NCI-H69 (cell line): Measurements from ENCODE around the gene B3GNT5.

Experiments
- DNase-seq: peaks from one replicate; lab custom pipeline; 2025; lab: John Stamatoyannopoulos, UW

B3GNT5 gene

GRCh38 chr3:183265157-183265642, 12.1 kb downstream of the B3GNT5 start:
- DNase-seq: peak; percentile 93

DNA sequence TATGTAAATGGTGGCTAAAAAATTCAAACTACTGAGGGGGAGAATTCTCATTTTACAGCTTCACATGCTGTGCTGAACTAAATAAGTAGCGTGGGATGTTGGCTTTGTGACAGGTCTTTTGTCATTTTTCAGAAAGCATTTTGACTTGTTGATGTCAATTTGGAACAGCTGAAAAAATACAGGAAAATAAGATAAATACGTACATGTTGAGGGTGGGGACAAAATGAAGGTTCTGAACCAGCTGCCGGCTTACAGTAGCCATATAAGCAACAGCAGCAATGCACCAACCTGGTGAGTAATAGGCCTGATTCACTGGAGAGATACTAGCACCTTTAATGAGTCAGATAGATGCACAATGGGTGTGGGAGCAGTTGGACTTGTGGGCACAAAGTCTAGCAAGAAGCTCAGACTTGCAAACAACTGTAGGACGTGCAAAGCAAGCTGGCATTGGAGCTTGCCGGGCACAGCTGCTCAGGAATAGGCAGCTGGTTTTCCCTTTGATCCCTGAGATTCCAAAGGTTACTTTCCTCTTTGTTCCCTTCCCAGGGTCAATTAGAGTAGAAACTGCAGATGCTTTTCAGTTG, 12.9 kb downstream of the B3GNT5 start:
- peak; percentile 86 for DNase-seq

- DNase-seq: no peak
Measured at GRCh38 chr3:183266454-183266853, 13.4 kb downstream of the B3GNT5 start.

DNA sequence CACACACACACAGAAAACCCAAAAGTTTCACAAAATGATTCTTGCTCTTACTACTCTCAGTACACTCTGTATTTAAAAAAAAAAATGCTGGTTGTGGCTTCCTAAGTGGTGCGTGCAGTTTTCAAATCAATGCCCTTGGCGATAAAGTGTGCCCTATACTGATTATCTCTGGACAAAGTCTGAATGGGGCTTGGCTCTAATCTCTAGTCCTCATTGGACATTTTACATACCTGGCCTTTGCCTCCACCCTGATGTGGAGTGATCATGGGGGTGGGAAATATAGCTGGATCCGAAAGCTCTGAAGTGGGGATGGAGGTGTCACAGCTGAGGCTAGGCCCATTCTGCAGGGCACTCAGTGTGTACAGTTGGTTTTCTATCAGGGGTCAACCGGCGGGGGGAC, 14.1 kb downstream of the B3GNT5 start:
- no peak for DNase-seq

GRCh38 chr3:183268366-183268765, 15.3 kb downstream of the B3GNT5 start:
- DNase-seq: no peak

- no peak for DNase-seq
Measured at GRCh38 chr3:183269345-183269744, 16.3 kb downstream of the B3GNT5 start.

GRCh38 chr3:183270344-183270743, 17.3 kb downstream of the B3GNT5 start:
- DNase-seq: no peak

DNA sequence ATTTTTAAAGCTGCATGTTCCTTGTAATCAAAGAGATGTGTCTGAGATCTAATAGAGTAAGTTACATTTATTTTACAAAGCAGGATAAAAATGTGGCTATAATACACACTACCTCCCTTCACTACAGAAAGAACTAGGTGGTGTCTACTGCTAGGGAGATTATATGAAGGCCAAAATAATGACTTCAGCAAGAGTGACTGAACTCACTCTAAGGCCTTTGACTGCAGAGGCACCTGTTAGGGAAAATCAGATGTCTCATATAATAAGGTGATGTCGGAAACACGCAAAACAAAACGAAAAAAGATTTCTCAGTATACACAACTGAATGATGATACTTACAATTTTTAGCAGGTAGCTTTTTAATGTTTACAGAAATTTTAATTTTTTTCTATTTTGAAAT, 19.1 kb downstream of the B3GNT5 start:
- no peak for DNase-seq

- DNase-seq: no peak
Measured at GRCh38 chr3:183272791-183273190, 19.7 kb downstream of the B3GNT5 start.

DNA sequence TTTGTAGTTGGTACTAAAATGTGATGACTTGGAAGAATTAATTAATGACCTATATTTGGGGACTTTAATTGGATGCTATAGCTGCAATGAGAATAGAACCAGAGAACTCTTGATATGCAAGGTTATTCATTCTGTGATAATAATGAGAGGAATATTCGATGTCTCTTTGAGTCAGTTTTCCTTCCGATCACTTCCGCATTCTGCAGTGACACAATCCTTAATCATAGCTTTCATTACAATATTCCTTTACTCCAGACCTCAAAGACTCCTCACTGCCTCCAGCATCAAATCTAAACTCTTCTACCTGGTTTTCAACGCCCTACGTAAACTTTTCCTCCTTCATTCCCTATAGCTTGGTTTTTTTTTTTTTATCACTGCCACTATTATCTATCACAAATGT, 21.6 kb downstream of the B3GNT5 start:
- DNase-seq: no peak

- peak; percentile 71 for DNase-seq
Measured at GRCh38 chr3:183275418-183275817, 22.4 kb downstream of the B3GNT5 start.

- DNase-seq: no peak
Measured at GRCh38 chr3:183275937-183276336, 22.9 kb downstream of the B3GNT5 start.

DNA sequence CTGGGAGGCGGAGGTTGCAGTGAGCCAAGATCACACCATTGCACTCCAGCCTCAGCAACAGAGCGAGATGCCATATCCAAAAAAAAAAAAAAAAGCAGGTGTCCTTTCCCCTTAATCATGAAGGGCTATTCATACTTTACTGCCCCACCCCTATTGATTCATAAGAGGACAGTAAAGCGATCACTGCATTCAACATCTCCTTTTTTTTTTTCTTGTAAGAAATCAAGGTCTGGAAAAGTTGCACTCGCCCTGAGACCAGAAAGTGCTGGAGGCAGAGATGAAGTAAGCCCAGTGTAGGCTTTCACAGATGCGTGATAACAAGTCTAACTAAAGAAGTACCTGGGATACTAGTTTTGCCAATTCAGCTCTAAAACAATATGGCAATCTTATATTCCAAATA, 24.2 kb downstream of the B3GNT5 start:
- DNase-seq: no peak

DNA sequence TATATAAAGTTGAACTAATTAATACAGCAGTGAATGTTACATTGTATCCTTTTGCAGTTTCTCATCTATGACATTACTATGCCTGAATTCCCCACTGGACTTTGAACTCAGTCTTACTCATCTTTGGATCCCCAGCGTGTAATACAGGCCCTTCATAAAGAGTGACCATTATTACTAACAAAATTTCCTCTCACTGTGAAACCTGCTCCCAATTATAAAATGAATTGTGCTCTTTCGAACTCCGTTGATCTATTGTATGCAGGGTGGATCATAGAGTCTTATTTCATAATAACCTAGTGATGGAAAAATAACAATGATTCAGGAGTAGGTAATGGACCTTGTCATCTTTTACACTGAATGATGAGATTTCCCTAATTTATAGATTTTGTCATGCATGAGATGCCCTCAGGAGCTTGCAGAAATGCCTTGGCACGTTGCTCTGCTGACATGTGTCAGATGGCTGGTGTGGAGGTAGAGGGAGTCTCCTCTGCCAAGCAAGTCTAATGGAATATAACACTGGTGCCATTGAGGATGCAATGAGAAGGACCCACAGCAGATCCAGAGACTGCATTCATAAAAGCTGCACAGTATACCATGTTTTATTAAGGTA, 25.5 kb downstream of the B3GNT5 start:
- peak; percentile 90 for DNase-seq

DNA sequence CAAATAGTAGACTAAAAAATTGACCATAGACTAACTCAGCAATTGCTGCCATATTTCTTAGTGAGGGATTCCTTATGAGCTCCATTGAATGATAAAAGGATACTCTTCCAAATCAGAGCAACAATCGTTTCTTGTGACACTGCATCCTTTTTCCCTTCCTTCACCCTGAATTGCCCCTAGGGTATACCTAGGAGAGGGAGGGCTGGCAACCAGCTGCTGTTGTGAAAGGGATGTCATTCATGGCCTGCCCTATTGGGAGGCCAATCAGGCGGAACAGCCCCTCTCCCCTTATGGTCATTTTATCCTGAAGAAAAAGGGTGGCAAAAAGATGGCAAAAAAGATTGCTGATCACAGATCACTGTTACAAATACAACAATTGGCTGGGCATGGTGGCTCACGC, 26.3 kb downstream of the B3GNT5 start:
- DNase-seq: peak; percentile 85

GRCh38 chr3:183281126-183281797, 28.2 kb downstream of the B3GNT5 start:
- DNase-seq: no peak

DNA sequence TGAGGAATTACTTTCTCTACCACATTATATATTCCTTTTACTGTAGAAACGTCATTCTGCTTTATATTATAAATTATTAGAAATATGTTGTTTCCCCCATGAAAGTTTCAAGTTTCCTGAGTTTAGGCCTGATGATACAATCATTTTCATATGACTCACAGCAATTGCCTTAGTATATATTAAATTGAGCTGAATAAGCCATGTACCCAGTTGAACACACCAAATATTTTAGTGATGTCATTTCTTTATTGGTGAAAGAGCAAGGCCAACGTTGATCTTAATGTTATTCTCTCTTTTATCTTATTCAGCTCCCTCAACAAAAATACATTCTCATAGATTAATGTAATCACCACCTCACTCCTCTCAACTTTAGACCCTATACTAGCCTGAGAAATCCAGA, 30.8 kb downstream of the B3GNT5 start:
- no peak for DNase-seq

DNA sequence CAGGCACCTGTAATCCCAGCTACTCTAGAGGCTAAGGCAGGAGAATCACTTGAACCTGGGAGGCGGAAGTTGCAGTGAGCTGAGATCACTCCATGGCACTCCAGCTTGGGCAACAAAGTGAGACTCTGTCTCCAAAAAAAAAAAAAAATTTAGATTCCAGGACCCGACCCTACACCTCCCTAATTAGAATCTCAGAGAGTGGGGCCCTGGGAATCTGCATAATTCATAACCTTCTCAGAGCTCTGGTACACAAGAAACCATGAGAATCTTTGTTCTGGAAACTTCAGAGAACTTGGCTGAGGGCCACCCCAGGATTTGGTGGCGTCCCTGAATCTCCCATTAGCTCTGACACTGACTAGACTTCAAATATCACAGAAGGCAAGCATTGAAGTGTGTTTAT, 31.5 kb downstream of the B3GNT5 start:
- DNase-seq: no peak

- peak; percentile 60 for DNase-seq
Measured at GRCh38 chr3:183285318-183285717, 32.3 kb downstream of the B3GNT5 start.

- DNase-seq: peak; percentile 97
Measured at GRCh38 chr3:183285828-183286457, 32.9 kb downstream of the B3GNT5 start.

DNA sequence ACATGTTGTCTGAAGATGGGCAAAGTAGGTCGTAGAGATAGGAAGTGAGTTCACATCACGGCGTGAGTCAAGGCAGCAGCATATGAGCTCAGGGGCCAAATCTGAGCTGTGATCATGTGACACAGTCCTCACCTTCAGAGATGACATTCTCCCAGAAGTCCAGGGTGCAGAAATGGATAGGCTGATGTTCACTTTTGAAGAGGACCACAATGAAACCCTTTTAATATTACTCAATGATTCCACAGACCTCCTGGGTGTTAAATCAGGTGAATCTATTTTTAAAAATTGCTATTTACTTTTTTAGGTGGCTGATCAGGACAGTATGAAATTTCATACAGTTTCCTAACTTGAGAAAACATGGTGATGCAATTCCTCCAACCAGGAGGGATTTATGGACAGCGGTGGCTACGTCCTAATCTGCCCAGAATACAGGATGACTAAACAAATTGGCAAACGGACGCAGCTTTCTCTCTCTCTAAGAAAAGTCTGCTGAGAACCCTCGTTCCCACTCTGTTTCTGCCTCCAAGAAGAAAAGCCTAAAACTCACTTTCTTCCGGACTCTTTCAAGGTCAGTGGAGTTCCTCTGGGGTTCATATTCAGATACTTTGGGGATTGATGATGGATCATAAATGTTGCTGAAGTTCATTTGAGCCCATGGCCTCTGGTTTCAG, 34.4 kb downstream of the B3GNT5 start:
- no peak for DNase-seq

GRCh38 chr3:183288117-183288516, 35.1 kb downstream of the B3GNT5 start:
- DNase-seq: no peak
